ENCODE data around the gene NUP62. TPM values are rescaled to one million over a fixed set of nuclear protein-coding genes. Genes with fewer than 3 reads are reported as not detected.
"Not testable (repeated sequence)": the region's sequence is repeated elsewhere in the genome, so short reads cannot be mapped to it uniquely, and the experiment has no call there.

The NUP62 gene
- total RNA-seq, 3 donors from 2014 or later (not counting 1 experiment from before 2014, with no cell fraction given): 34.2 to 57.4 (median 40.9) TPM

DNA sequence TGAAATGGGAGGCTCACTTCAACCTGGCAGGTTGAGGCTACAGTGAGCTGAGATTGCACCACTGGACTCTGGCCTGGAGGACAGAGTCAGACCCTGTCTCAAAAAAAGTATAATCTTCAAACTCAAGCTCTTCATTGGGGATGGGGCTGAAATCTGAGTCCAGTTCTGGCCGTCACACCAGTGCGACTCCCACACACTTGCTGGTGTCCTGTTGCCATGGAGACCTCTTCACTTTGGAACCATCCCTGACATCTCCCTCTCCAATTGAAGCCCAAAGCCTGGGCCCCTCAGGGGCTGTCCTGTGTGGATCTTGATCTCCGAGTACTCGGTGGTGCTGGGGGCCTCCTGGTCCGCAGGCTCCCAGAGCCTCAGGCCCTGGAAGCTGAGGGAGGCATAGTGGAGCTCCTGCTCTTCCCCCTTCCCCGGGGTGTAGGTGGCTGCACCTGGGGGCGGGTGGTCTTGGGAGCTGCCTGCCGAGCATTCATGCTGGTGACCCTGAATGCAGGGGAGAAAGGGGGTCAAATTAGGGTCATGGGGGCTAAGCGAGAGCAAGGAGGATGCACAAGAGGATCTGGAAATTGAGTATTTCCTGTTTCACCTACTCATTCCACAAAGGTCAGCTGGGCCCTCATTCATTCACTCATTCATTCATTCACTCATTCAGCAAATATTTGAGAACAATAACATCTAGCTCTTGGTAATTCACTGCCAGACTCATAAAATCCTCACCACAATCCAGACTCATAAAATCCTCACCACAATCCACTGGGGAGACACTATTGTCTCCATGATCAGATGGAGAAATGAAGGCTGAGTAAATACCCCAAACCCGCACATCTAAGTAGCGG, 20.7 kb upstream of the NUP62 start:
- no peak overlapping the region for H3K27ac Mint-ChIP-seq

DNA sequence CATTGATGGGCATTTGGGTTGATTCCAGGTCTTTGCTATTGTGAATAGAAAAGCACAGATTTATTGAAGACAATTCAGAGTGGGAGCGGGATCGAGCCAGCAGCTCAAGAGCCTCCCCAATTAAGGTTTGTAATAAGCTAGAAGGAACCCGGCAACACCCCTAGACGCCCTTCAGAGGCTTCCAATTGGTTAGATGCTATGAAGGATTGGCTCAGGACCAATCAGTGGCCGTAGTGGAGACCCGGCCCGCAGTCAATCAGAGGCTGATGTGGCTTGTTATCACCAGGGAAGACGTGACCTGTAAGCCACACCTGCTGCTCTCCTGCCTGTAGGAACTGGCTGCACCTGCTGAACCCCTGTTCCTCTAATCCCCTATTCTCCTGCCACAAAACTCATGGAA, 17.1 kb upstream of the NUP62 start:
- H3K36me3 Mint-ChIP-seq: no peaks in the 10 kb centered on the region

More for the DNA sequence above, 20.7 kb upstream of the NUP62 start:
- Mint-ChIP-seq H3K27me3 (ENCODE audit: low read depth in 2 of 2) (peaks cover 28 to 30% of the 10 kb centered on the region in 2 donors), H3K9me3 (no peaks in the 10 kb centered on the region), H3K36me3 (no peaks in the 10 kb centered on the region), H3K4me3 (no peak overlapping the region), H3K4me1 (peaks cover 9 to 12% of the 10 kb centered on the region in 2 donors)
- H3K4me3 ChIP-seq (ENCODE audit: low read length): no peak overlapping the region
- no peak for DNase-seq
- ATAC-seq: no peak
- no peak overlapping the region for H3K27ac ChIP-seq (ENCODE audit: low read length)
- H3K9me3 ChIP-seq (ENCODE audit: control insufficient read depth, insufficient read depth, low read length): no peaks in the 10 kb centered on the region
- no peaks in the 10 kb centered on the region for H3K27me3 ChIP-seq (ENCODE audit: control insufficient read depth, insufficient read depth, low read length)
- TF ChIP-seq, protein P1, sequence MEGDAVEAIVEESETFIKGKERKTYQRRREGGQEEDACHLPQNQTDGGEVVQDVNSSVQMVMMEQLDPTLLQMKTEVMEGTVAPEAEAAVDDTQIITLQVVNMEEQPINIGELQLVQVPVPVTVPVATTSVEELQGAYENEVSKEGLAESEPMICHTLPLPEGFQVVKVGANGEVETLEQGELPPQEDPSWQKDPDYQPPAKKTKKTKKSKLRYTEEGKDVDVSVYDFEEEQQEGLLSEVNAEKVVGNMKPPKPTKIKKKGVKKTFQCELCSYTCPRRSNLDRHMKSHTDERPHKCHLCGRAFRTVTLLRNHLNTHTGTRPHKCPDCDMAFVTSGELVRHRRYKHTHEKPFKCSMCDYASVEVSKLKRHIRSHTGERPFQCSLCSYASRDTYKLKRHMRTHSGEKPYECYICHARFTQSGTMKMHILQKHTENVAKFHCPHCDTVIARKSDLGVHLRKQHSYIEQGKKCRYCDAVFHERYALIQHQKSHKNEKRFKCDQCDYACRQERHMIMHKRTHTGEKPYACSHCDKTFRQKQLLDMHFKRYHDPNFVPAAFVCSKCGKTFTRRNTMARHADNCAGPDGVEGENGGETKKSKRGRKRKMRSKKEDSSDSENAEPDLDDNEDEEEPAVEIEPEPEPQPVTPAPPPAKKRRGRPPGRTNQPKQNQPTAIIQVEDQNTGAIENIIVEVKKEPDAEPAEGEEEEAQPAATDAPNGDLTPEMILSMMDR (IDR thresholded peaks at IDR 0.05): no peak
- H3K36me3 ChIP-seq (ENCODE audit: control insufficient read depth, insufficient read depth, low read length): no peaks in the 10 kb centered on the region
- intact Hi-C loops (cut with micrococcal nuclease): no loop called here
- whole genome bisulfite sequencing (ENCODE audit: insufficient coverage): 90% methylated on average over 11 of the region's 11 CpGs
- H3K4me1 ChIP-seq (ENCODE audit: control insufficient read depth, insufficient read depth, low read length): no peaks in the 10 kb centered on the region

DNA sequence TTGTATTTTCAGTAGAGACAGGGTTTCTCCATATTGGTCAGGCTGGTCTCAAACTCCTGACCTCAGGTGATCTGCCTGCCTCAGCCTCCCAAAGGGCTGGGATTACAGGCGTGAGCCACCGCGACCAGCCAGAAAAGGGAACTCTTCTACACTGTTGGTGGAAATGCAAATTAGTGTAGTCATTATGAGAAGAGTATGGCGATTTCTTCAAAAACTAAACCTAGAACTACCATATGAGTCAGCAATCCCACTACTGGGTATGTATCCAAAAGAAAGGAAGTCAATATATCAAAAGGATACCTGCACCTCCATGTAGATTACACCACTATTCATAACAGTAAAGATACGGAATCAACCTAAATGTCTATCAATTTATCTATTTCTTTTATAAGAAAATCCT, 15.3 kb upstream of the NUP62 start:
- peaks cover 17 to 19% of the 10 kb centered on the region in 2 donors for H3K27me3 Mint-ChIP-seq (ENCODE audit: low read depth in 2 of 2)
- H3K4me1 ChIP-seq (ENCODE audit: control insufficient read depth, insufficient read depth, low read length); H3K9me3 ChIP-seq (ENCODE audit: control insufficient read depth, insufficient read depth, low read length); H3K27me3 ChIP-seq (ENCODE audit: control insufficient read depth, insufficient read depth, low read length); H3K27ac ChIP-seq (ENCODE audit: low read length); H3K36me3 ChIP-seq (ENCODE audit: control insufficient read depth, insufficient read depth, low read length); intact Hi-C loops (cut with micrococcal nuclease); H3K4me3 Mint-ChIP-seq; DNase-seq; ATAC-seq; H3K27ac Mint-ChIP-seq; H3K4me3 ChIP-seq (ENCODE audit: low read length); H3K36me3 Mint-ChIP-seq; H3K9me3 Mint-ChIP-seq: not testable (repeated sequence)
- WGBS (ENCODE audit: insufficient coverage): 56% methylated on average over 2 of the region's 5 CpGs
- H3K4me1 Mint-ChIP-seq: peaks cover 10 to 11% of the 10 kb centered on the region in 2 donors

More for the DNA sequence above, 17.1 kb upstream of the NUP62 start:
- intact Hi-C loops (cut with micrococcal nuclease): no loop called here
- Histone ChIP-seq H3K27ac (ENCODE audit: low read length) (no peak overlapping the region), H3K27me3 (ENCODE audit: control insufficient read depth, insufficient read depth, low read length) (no peaks in the 10 kb centered on the region), H3K9me3 (ENCODE audit: control insufficient read depth, insufficient read depth, low read length) (no peaks in the 10 kb centered on the region), H3K4me3 (ENCODE audit: low read length) (no peak overlapping the region), H3K4me1 (ENCODE audit: control insufficient read depth, insufficient read depth, low read length) (no peaks in the 10 kb centered on the region), H3K36me3 (ENCODE audit: control insufficient read depth, insufficient read depth, low read length) (no peaks in the 10 kb centered on the region)
- 93% methylated on average over 8 of the region's 8 CpGs for WGBS (ENCODE audit: insufficient coverage)
- ATAC-seq (no peak), DNase-seq (no peak)
- TF ChIP-seq, protein P1 (IDR thresholded peaks at IDR 0.05): no peak
- Mint-ChIP-seq H3K4me3 (no peak overlapping the region), H3K9me3 (no peaks in the 10 kb centered on the region), H3K27me3 (ENCODE audit: low read depth in 2 of 2) (peaks cover 10 to 25% of the 10 kb centered on the region in 2 donors), H3K27ac (no peak overlapping the region), H3K4me1 (no peaks in the 10 kb centered on the region)

DNA sequence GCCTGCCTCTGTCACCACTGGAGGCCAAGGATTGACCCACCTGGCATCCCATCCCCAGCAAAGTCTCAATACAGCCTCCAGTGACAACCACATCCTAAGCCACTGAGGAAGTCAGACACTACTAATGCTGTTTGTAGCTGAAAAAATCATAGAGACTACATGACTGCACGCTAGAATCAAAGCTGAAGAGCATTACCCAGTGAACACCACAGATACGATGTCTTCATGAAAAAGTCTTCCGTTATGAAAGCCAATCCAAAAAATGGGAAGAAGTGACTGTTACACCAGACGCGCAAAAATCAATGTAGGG, 11.1 kb upstream of the NUP62 start:
- Mint-ChIP-seq H3K4me3 (no peak overlapping the region), H3K27ac (no peak overlapping the region), H3K9me3 (no peaks in the 10 kb centered on the region), H3K36me3 (no peaks in the 10 kb centered on the region), H3K27me3 (ENCODE audit: low read depth in 2 of 2) (peaks cover 16 to 17% of the 10 kb centered on the region in 2 donors), H3K4me1 (peaks cover 10 to 11% of the 10 kb centered on the region in 2 donors)
- H3K27me3 ChIP-seq (ENCODE audit: control insufficient read depth, insufficient read depth, low read length): no peaks in the 10 kb centered on the region
- H3K27ac ChIP-seq (ENCODE audit: low read length): no peak overlapping the region
- peaks cover 8% of the 10 kb centered on the region for H3K4me1 ChIP-seq (ENCODE audit: control insufficient read depth, insufficient read depth, low read length)
- H3K4me3 ChIP-seq (ENCODE audit: low read length): no peak overlapping the region
- intact Hi-C loops (cut with micrococcal nuclease): no loop called here
- WGBS (ENCODE audit: insufficient coverage): 83% methylated on average over 5 of the region's 5 CpGs
- TF ChIP-seq, protein P1 (IDR thresholded peaks at IDR 0.05): no peak
- DNase-seq (no peak), ATAC-seq (no peak)
- H3K9me3 ChIP-seq (ENCODE audit: control insufficient read depth, insufficient read depth, low read length): no peaks in the 10 kb centered on the region
- H3K36me3 ChIP-seq (ENCODE audit: control insufficient read depth, insufficient read depth, low read length): no peaks in the 10 kb centered on the region

Measured in natural killer cell (primary cell).